Activated CD8-positive, alpha-beta memory T cell treated with anti-CD3 and anti-CD28 coated beads, Interleukin-2, amount 50 U/mL, for 48 hours (primary cell): ENCODE results near the gene CDK5R1.
"Not testable (repeated sequence)": the region's sequence is repeated elsewhere in the genome, so short reads cannot be mapped to it uniquely, and the experiment has no call there.

Source experiments
- DNase-seq: peaks from one replicate; pipeline ENCODE4 v3.0.0-alpha.2; 2020

Gene CDK5R1

GRCh38 chr17:32486701-32487472 is at the start of gene CDK5R1:
CDK5R1 (plus strand) TSS chr17:32486993; CDS start chr17:32487621, 628 bp downstream.
- peak; percentile 87 for DNase-seq

DNA sequence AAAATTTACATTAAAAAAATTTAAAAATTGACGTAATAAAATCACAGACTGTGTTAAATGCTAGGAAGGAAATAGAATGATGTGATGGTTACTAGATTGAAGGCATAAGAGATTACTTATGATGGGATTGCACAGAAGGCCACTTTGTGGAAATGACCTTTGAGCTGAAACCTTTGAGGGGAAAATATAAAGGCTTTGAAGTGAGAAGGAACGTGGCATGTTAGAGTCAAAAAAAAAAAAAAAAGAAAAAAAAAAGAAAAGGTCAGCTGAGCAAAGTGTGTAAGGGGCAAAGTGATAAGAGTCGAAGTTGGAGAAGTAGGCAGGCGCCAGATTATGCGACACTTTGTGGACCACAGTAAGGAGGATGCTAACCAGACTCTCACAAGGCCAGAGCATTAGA is 46.1 kb upstream of the CDK5R1 start:
- DNase-seq = no peak

DNA sequence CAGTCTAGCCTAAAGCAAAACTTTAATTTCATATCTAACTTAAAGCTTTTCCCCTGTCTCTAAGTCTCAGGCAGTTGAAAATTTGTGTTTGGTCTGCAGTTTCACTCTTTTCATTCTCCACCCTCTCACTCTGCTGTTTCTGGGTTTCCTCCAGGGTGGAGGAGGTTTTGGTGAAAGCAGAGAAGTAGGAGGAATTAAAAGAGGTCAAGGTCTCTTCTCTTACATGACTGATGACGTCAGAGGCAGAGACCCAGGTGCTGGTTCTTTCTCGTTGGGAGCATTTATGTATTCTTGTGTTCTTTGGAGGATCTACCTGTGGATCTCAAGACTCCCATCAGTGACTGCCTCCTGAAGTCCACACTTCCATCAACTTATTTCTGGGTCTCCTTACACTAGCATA is 44.9 kb upstream of the CDK5R1 start:
- DNase-seq = no peak

GRCh38 chr17:32443827-32444300 is 42.9 kb upstream of the CDK5R1 start:
- DNase-seq = no peak

DNA sequence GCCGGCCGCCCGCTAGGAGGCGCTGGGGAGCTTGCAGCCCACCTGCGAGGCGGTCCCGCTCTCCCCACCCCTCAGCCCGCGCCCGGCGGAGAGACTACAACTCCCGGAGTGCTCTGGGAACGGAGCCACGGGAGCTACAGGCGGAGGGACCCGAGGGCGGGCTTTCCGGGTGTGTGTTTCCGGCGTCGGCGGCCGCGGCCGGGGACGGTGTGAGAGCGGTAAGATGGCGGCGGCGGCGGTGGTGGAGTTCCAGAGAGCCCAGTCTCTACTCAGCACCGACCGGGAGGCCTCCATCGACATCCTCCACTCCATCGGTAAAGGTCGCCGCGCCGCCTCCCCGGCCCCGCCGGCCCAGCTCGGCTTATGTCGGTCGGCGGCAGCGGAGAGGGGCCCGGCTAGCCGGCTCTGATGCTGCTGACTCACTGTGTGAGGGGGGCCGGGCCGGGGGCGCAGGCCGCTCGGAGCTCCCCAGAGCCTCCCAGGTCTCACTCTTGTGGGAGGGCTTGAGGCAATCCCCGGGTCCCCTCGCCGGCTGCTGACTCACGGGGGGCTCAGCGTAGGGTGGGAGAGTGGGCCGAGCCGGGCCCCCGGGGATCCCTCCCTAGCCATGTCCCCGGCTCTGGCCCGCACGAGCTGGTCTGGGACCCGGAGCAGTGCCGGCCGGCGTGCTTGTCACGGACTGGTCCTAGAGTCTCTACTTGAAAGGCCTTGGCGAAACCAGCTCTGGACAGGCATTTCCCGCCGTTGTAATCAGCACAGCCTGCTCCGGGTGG is 42.3 kb upstream of the CDK5R1 start, which contains the start of gene PSMD11:
PSMD11 (plus strand) TSS at position 210 of the 773 bp plus-strand sequence; CDS start at position 224, 14 bp downstream.
- peak; percentile 100 for DNase-seq

DNA sequence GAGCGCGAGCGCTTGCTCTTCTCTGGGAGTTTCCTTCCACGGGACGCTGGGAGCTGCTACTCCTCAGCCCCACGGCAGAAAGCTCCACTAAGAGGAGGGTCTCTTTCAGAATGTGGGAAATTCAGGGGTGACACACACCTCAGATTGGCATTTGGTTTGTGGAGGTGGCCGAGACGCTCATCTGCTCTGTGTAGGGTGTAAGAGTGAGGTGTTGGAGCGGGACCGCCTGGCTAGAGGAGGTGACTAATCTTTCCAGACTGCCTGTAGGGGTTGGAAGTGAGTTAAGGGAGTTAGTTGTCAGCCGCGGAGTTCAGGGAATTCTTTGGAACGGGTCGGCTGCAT is 41.7 kb upstream of the CDK5R1 start:
- no peak for DNase-seq

GRCh38 chr17:32445497-32445896 is 41.3 kb upstream of the CDK5R1 start:
- no peak for DNase-seq

- no peak for DNase-seq
These were observed 40.8 kb upstream of the CDK5R1 start for GRCh38 chr17:32445971-32446370.

GRCh38 chr17:32446949-32447348 is 39.8 kb upstream of the CDK5R1 start:
- DNase-seq = no peak

DNA sequence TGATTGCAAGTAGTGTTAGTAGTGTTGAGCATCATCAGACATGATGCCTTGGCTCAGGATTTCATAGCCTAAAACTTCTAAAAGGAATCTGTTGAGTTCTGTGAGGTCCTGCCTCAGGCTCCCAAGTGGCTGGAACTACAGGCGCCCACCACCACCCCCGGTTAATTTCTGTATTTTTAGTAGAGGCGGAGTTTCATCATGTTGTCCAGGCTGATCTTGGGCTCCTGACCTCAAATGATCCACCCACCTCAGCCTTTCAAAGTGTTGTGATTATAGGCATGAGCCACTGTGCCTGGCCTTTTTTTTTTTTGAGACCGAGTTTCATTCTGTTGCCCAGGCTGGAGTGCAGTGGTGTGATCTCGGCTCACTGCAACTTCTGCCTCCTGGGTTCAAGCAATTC is 36.8 kb upstream of the CDK5R1 start:
- DNase-seq = no peak

GRCh38 chr17:32450379-32450778 is 36.4 kb upstream of the CDK5R1 start:
- DNase-seq = not testable (repeated sequence)

GRCh38 chr17:32451879-32452278 is 34.9 kb upstream of the CDK5R1 start:
- no peak for DNase-seq

- no peak for DNase-seq
These were observed 34.5 kb upstream of the CDK5R1 start for GRCh38 chr17:32452281-32452680.

- DNase-seq = no peak
These were observed 33.4 kb upstream of the CDK5R1 start for GRCh38 chr17:32453370-32453769.

DNA sequence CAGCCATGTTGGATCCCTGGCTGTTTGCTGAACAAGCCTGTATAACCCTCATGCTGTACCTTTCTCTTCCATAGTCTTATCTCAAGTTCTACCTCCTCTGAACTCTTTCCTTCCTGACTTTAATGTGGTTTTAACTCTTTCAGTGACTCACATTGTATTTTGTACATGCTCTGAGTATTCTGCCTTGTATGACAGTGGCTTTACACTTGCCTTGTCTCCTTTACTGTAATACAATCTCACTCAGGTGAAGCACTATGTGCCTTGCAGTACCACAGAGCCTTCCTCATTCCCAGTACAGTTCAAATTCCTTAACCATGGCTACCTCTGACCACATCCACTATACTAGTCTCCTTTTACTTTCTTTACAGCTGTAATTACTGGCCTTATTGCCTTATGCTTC is 28.4 kb upstream of the CDK5R1 start:
- no peak for DNase-seq

DNA sequence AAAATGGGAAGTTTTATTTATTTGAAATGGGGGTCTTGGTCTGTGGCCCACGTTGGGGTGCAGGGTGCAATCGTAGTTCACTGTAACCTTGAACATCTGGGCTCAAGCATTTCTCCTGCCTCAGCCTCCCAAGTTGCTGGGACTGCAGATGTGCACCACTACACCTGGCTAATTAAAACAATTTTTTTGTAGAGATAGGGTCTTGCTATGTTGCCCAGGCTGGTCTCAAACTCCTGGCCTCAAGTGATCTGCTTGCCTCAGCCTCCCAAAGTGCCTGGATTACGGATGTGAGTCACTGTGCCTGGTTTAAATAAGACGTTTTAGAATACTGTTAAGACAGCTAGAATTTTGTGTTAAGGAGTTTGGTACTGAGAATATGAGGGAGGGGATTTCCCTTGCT is 26.7 kb upstream of the CDK5R1 start:
- no peak for DNase-seq

DNA sequence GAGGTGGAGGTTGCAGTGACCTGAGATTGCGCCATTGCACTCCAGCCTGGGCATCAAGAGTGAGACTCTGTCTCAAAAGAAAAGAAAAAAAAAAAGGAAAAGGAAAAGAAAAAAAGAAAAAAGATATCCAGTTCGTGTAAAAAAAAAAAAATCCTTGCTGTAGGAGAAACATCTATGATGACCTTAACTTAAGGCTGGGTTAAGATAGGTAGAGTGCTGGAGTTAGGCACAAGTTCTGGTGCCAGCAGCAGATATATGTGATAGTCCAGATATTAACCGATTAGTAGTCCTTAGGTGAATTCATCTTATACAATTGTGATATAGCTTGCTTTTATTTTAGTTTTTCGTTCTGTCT is 25.3 kb upstream of the CDK5R1 start:
- DNase-seq = no peak

DNA sequence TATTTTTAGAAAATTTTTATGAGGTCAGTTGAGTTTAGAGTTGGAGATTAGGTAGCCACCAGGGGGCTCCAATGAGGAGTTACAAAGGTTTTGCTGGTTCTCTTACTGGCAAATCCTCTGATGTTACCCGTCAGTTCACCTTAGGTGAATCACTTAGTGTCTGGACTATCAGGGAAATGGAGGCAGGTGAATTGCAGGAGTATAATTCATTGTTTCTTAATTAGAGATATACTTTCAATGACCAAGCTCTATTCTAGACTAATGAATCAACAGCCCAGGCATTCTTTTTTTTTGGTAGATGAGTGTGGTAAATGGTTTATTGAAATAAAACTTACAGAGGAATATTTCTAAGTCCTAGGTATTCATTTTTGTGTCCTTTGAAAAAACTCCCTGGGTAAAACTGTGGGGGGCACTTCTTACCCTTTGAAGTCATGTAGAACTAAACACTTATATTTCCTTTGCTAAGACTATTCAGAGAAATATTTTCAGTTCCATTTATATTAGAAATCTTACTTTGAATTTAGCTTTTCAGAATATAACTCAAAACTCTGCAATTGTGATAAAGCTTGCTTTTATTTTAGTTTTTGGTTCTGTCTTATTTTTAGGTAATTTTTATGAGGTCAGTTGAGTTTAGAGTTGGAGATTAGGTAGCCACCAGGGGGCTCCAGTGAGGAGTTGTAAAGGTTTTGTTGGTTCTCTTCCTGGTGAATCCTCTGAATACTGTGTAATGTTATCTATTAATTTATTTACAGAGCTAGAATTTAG is 24.8 kb upstream of the CDK5R1 start:
- peak; percentile 78 for DNase-seq

DNA sequence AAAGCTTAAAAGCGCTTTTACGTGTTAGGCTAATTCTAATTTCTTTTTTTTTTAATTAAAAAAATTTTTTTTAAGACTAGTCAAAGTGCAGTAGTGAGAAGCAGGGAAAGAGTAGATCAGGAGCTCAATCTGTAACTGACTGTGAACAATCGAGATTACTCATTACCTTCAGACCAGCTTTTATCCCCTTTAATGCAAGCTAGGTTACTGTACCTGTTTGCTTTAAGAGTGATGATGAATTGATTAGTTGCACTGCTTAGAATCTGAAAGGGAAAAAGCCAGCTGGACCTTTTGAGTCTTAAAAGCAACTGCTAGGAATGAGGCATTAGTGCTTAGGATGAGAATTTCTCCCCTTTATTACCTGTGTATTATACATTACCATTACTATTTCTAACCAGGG is 23.5 kb upstream of the CDK5R1 start:
- no peak for DNase-seq

DNA sequence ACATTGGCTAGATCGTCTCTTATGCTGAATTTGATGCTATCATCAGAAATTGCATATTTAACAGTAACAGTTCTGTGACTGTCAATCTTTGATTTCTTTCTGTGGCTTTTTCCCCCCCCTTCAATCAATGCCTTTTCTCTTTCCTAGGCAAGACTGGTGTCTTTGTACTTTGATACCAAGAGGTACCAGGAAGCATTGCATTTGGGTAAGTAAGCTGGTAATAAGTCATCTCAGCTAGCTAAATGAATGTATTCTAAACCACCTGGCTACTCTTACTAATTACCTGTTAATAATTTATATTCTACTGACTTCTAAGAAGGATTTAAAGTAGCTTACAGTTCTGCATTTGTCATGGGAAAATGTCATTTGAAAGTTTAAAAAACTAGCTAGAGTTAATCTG is 22.4 kb upstream of the CDK5R1 start:
- DNase-seq = no peak

- DNase-seq = no peak
These were observed 18.8 kb upstream of the CDK5R1 start for GRCh38 chr17:32467949-32468348.

GRCh38 chr17:32470405-32471167 is 16.2 kb upstream of the CDK5R1 start:
- no peak for DNase-seq

GRCh38 chr17:32471652-32472051 is 15.1 kb upstream of the CDK5R1 start:
- no peak for DNase-seq
